GM10266 (cell line): ENCODE results near the gene MAPK7.

Source experiments
- DNase-seq: peaks from one replicate; pipeline ENCODE4 v3.0.0; 2012; ENCODE audit errors: extremely low spot score
- CTCF ChIP-seq: IDR thresholded peaks from 2 replicates; pipeline ENCODE4 v1.5.1; 2012; ENCODE audit warnings: mild to moderate bottlenecking, low read depth; ENCODE audit not compliant: control insufficient read depth, insufficient read depth; ENCODE audit errors: missing control alignments

Gene MAPK7

GRCh38 chr17:19360772-19361171 lies 17.5 kb upstream of the MAPK7 start:
- no peak for DNase-seq
- TF ChIP-seq CTCF, result no peak

- DNase-seq, result no peak
- no peak for TF ChIP-seq CTCF
These were observed 17.0 kb upstream of the MAPK7 start for GRCh38 chr17:19361326-19361725.

- no peak for TF ChIP-seq CTCF
These were observed 16.4 kb upstream of the MAPK7 start for GRCh38 chr17:19361944-19362276.

GRCh38 chr17:19362277-19363113 lies 15.8 kb upstream of the MAPK7 start, which contains the start of gene B9D1:
Gene B9D1, minus strand, starts transcription at chr17:19362723. Its CDS starts 154 bp downstream, at chr17:19362569.
- peak; percentile 97 for DNase-seq
- peak; percentile 94 for TF ChIP-seq CTCF

More at GRCh38 chr17:19361944-19362276, 16.4 kb upstream of the MAPK7 start:
- DNase-seq, result no peak

GRCh38 chr17:19363114-19363438 lies 15.2 kb upstream of the MAPK7 start:
- TF ChIP-seq CTCF, result no peak
- DNase-seq, result no peak

GRCh38 chr17:19363460-19364035 lies 14.8 kb upstream of the MAPK7 start:
- no peak for DNase-seq
- no peak for TF ChIP-seq CTCF
